ENCODE measurements around the gene MN1. TPM values are rescaled to one million over a fixed set of nuclear protein-coding genes. Genes with fewer than 3 reads are reported as not detected.

Gene MN1
- total and polyA plus RNA-seq, 2 donors (not counting 1 experiment from before 2014, with no cell fraction given) = 0.02 to 0.12 TPM

DNA sequence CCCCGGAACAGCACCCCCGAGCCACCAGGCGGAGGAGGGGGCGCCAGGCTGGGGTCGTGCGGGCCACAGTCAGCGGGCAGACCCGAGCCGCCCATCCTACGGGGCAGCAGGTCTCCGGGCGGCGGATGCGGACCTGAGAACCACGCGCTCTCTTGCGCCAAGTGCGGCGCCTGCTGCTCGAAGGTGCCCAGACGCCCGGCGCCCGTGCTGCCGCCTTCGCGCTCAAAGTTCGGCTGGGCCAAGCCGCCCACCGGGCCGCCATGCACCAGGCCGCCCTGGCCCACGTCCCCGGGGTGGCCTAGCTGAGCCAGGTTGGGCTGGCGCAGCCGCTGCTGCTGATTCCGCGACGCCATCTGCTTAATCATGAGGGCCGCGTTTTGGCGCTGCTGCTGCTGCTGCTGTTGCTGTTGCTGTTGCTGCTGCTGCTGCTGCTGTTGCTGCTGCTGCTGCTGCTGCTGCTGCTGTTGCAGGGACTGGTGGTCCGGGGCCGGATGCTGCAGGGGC is 3.0 kb downstream of the MN1 start:
- peaks cover 0 to 23% (median 5%) of the 10 kb centered on the region in 4 experiments for H3K27me3 ChIP-seq (replicated peaks in 1 of 4; ENCODE audit: control extremely low read depth in 1 of 4, control insufficient read depth in 3 of 4, insufficient read depth in 4 of 4, low read length in 3 of 4)
- H3K4me3 Mint-ChIP-seq = peak overlapping the region; percentile 49
- ChIA-PET CTCF (no interaction called here), POLR2A (no interaction called here)
- H3K36me3 ChIP-seq (replicated peaks in 1 of 2; ENCODE audit: control extremely low read depth in 1 of 2, control insufficient read depth in 1 of 2, extremely low read depth in 1 of 2, insufficient read depth in 2 of 2, low read length in 1 of 2) = no peaks in the 10 kb centered on the region
- H3K9ac ChIP-seq (ENCODE audit: low read length) = no peak overlapping the region
- no peaks in the 10 kb centered on the region for H3K79me2 ChIP-seq (ENCODE audit: control insufficient read depth, insufficient read depth, low read length)
- ATAC-seq (ENCODE audit: low read depth) = no peak
- no peaks in the 10 kb centered on the region for H3K9me3 Mint-ChIP-seq (ENCODE audit: insufficient read depth)
- H4K20me1 ChIP-seq (ENCODE audit: control insufficient read depth, insufficient read depth, low read length, poor library complexity, severe bottlenecking) = no peaks in the 10 kb centered on the region
- H2AFZ ChIP-seq (ENCODE audit: insufficient read depth, low read depth, low read length, poor library complexity, severe bottlenecking) = no peak overlapping the region
- H3K4me1 Mint-ChIP-seq = peaks cover 8% of the 10 kb centered on the region
- no peak overlapping the region for H3K27ac ChIP-seq (ENCODE audit: low read length in 2 of 2)
- H3K9me3 ChIP-seq (ENCODE audit: control extremely low read depth in 1 of 3, control insufficient read depth in 2 of 3, insufficient read depth in 1 of 3, low read length in 2 of 3) = no peaks in the 10 kb centered on the region
- H3K27ac Mint-ChIP-seq = no peak overlapping the region
- H3K4me1 ChIP-seq (ENCODE audit: control insufficient read depth in 2 of 2, insufficient read depth in 2 of 2, low read length in 2 of 2) = peaks cover 13 to 18% of the 10 kb centered on the region in 2 donors
- 96% methylated on average over 44 of the region's 44 CpGs for WGBS (ENCODE audit: insufficient coverage)
- H3K4me2 ChIP-seq (replicated peaks; ENCODE audit: low read depth, low read length, poor library complexity, severe bottlenecking) = no peak overlapping the region
- no peak overlapping the region for H3K4me3 ChIP-seq (ENCODE audit: control extremely low read depth in 1 of 5, extremely low read depth in 1 of 5, insufficient read depth in 1 of 5, low read depth in 2 of 5, low read length in 4 of 5)
- peaks cover 12% of the 10 kb centered on the region for H3K27me3 Mint-ChIP-seq
- DNase-seq = no peak
- intact Hi-C loops (cut with micrococcal nuclease) = no loop called here
- no peak for TF ChIP-seq EZH2 (IDR thresholded peaks at IDR 0.05; ENCODE audit: borderline replicate concordance, insufficient read depth, low read depth, low read length, poor library complexity, severe bottlenecking)

DNA sequence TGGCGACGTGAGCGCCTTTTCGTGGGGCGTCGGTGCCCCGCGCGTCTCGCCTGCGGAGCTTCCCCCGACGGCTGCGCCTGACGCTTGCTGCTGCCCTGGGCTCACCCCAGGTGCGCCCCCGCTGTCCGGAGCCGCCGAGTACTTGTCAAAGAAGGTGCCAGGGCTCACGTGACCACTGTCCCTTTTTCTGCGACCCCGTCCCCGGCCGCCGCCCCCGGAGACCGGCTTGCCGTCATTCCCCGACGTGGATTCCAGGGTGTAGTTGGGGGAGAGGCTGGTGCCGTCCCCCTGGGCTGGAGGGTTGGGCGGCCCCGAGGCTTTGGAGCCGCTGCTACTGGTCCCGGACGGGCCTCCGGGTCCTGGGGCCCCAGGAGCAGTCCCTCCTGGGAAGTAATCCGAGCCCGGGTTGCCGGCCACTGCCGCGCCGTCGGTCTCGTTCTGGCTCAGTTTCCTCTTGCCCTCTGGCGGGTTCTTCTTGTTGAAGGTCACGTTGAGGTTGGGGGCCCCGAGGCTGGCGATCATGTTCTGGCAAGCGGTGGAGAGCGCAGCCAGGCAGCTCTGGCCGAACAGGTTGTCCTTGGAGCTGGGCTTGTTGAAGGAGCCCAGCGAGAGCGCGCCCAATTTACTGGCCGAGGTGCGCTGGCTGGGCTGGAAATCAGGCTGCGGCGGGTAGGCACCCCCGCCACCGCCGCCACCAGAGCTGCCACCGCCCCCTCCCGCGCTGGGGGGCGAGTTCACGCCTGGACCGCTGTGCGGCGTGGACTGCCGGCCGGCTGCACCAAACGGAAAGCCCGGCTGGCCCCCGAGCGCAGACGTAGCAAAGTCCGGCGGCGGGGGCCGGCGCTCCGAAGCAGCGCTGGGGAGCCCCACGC is 3.8 kb downstream of the MN1 start:
- TF ChIP-seq EZH2 (IDR thresholded peaks at IDR 0.05; ENCODE audit: borderline replicate concordance, insufficient read depth, low read depth, low read length, poor library complexity, severe bottlenecking) = no peak
- TF ChIP-seq, protein P1, sequence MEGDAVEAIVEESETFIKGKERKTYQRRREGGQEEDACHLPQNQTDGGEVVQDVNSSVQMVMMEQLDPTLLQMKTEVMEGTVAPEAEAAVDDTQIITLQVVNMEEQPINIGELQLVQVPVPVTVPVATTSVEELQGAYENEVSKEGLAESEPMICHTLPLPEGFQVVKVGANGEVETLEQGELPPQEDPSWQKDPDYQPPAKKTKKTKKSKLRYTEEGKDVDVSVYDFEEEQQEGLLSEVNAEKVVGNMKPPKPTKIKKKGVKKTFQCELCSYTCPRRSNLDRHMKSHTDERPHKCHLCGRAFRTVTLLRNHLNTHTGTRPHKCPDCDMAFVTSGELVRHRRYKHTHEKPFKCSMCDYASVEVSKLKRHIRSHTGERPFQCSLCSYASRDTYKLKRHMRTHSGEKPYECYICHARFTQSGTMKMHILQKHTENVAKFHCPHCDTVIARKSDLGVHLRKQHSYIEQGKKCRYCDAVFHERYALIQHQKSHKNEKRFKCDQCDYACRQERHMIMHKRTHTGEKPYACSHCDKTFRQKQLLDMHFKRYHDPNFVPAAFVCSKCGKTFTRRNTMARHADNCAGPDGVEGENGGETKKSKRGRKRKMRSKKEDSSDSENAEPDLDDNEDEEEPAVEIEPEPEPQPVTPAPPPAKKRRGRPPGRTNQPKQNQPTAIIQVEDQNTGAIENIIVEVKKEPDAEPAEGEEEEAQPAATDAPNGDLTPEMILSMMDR (IDR thresholded peaks at IDR 0.05) = no peak
- ATAC-seq (ENCODE audit: low read depth) (no peak), DNase-seq (no peak)
- H3K79me2 ChIP-seq (ENCODE audit: control insufficient read depth, insufficient read depth, low read length) = no peaks in the 10 kb centered on the region
- H3K4me1 Mint-ChIP-seq = peaks cover 8% of the 10 kb centered on the region
- H3K27ac ChIP-seq (ENCODE audit: low read length in 2 of 2) = no peak overlapping the region
- no peaks in the 10 kb centered on the region for H3K9me3 Mint-ChIP-seq (ENCODE audit: insufficient read depth)
- no peaks in the 10 kb centered on the region for H4K20me1 ChIP-seq (ENCODE audit: control insufficient read depth, insufficient read depth, low read length, poor library complexity, severe bottlenecking)
- no peak overlapping the region for H3K9ac ChIP-seq (ENCODE audit: low read length)
- H2AFZ ChIP-seq (ENCODE audit: insufficient read depth, low read depth, low read length, poor library complexity, severe bottlenecking) = no peak overlapping the region
- H3K27me3 ChIP-seq (replicated peaks in 1 of 4; ENCODE audit: control extremely low read depth in 1 of 4, control insufficient read depth in 3 of 4, insufficient read depth in 4 of 4, low read length in 3 of 4) = peaks cover 0 to 18% (median 4%) of the 10 kb centered on the region in 4 experiments
- peaks cover 12 to 16% of the 10 kb centered on the region in 2 donors for H3K4me1 ChIP-seq (ENCODE audit: control insufficient read depth in 2 of 2, insufficient read depth in 2 of 2, low read length in 2 of 2)
- 98% methylated on average over 80 of the region's 86 CpGs for WGBS (ENCODE audit: insufficient coverage)
- no peak overlapping the region for H3K4me3 ChIP-seq (ENCODE audit: control extremely low read depth in 1 of 5, extremely low read depth in 1 of 5, insufficient read depth in 1 of 5, low read depth in 2 of 5, low read length in 4 of 5)
- H3K27ac Mint-ChIP-seq = no peak overlapping the region
- ChIA-PET CTCF (no interaction called here), POLR2A (no interaction called here)
- H3K36me3 ChIP-seq (replicated peaks in 1 of 2; ENCODE audit: control extremely low read depth in 1 of 2, control insufficient read depth in 1 of 2, extremely low read depth in 1 of 2, insufficient read depth in 2 of 2, low read length in 1 of 2) = no peaks in the 10 kb centered on the region
- no peak overlapping the region for H3K4me2 ChIP-seq (replicated peaks; ENCODE audit: low read depth, low read length, poor library complexity, severe bottlenecking)
- H3K9me3 ChIP-seq (ENCODE audit: control extremely low read depth in 1 of 3, control insufficient read depth in 2 of 3, insufficient read depth in 1 of 3, low read length in 2 of 3) = no peaks in the 10 kb centered on the region
- intact Hi-C loops (cut with micrococcal nuclease) = no loop called here
- peaks cover 10% of the 10 kb centered on the region for H3K27me3 Mint-ChIP-seq
- no peak overlapping the region for H3K4me3 Mint-ChIP-seq
